HEK293T (cell line): ENCODE measurements around the gene FNTB.

Source experiments
- CTCF ChIA-PET: fragments of 350-600 bp; formaldehyde crosslinking; extraction: SDS; loops from one replicate; lab custom pipeline; 2021; ENCODE audit warnings: antibody characterized with exemption, inconsistent platforms; lab: Yijun Ruan, JAX
- POLR2A ChIA-PET: fragments of 350-600 bp; formaldehyde crosslinking; extraction: SDS; loops from one replicate; lab custom pipeline; 2020; ENCODE audit warnings: antibody characterized with exemption, inconsistent platforms; lab: Yijun Ruan, JAX
- DNase-seq: peaks from one replicate; pipeline ENCODE4 v3.0.0; 2012; ENCODE audit warnings: mixed read lengths; ENCODE audit errors: extremely low spot score
- ARNT ChIP-seq: fragments of 450-650 bp; IDR thresholded peaks from 2 replicates; pipeline ENCODE4 v1.6.1; 2017; ENCODE audit warnings: mild to moderate bottlenecking
- BHLHE40 ChIP-seq: fragments of 450-650 bp; IDR thresholded peaks from 2 replicates; pipeline ENCODE4 v1.6.1; 2016; ENCODE audit warnings: mild to moderate bottlenecking, moderate library complexity, borderline replicate concordance
- CTBP1 ChIP-seq: fragments of 450-650 bp; IDR thresholded peaks from 2 replicates; pipeline ENCODE4 v1.6.1; 2016; ENCODE audit warnings: borderline replicate concordance
- ELF4 ChIP-seq: fragments of 450-650 bp; IDR thresholded peaks from 2 replicates; pipeline ENCODE4 v1.6.1; 2017; ENCODE audit warnings: antibody characterized with exemption
- FOXA1 ChIP-seq: fragments of 450-650 bp; IDR thresholded peaks from 2 replicates; pipeline ENCODE4 v1.6.1; 2016; ENCODE audit warnings: mild to moderate bottlenecking
- FOXK2 ChIP-seq: fragments of 450-650 bp; IDR thresholded peaks from 2 replicates; pipeline ENCODE4 v1.6.1; 2016; ENCODE audit warnings: mild to moderate bottlenecking
- FOXM1 ChIP-seq: fragments of 450-650 bp; IDR thresholded peaks from 2 replicates; pipeline ENCODE4 v1.6.1; 2017; ENCODE audit warnings: mild to moderate bottlenecking, borderline replicate concordance
- HDGF ChIP-seq: fragments of 450-650 bp; IDR thresholded peaks from 2 replicates; pipeline ENCODE4 v1.6.1; 2017; ENCODE audit warnings: antibody characterized with exemption, borderline replicate concordance
- L3MBTL2 ChIP-seq: fragments of 450-650 bp; conservative IDR thresholded peaks from 2 replicates; pipeline ENCODE4 v1.6.1; 2016; ENCODE audit warnings: mild to moderate bottlenecking
- LEF1 ChIP-seq: fragments of 450-650 bp; IDR thresholded peaks from 2 replicates; pipeline ENCODE4 v1.6.1; 2017; ENCODE audit warnings: mild to moderate bottlenecking, borderline replicate concordance
- NFRKB ChIP-seq: fragments of 450-650 bp; IDR thresholded peaks from 2 replicates; pipeline ENCODE4 v1.6.1; 2016; ENCODE audit warnings: mild to moderate bottlenecking, moderate library complexity
- PKNOX1 ChIP-seq: fragments of 450-650 bp; IDR thresholded peaks from 2 replicates; pipeline ENCODE4 v1.6.1; 2016
- SP1 ChIP-seq: fragments of 450-650 bp; IDR thresholded peaks from 2 replicates; pipeline ENCODE4 v1.6.1; 2017
- SUZ12 ChIP-seq: fragments of 450-650 bp; IDR thresholded peaks from 2 replicates; pipeline ENCODE4 v1.6.1; 2016; ENCODE audit warnings: mild to moderate bottlenecking
- TARDBP ChIP-seq: fragments of 450-650 bp; IDR thresholded peaks from 2 replicates; pipeline ENCODE4 v1.6.1; 2016
- ZNF384 ChIP-seq: fragments of 450-650 bp; IDR thresholded peaks from 2 replicates; pipeline ENCODE4 v1.6.1; 2016

FNTB gene

GRCh38 chr14:65072256-65072655 is 85.6 kb downstream of the FNTB start:
- CTCF ChIA-PET: no interaction called here
- DNase-seq: no peak

GRCh38 chr14:65072937-65073336 is 86.2 kb downstream of the FNTB start:
- no peak for DNase-seq
- CTCF ChIA-PET: no interaction called here
- POLR2A ChIA-PET: no interaction called here

More at GRCh38 chr14:65072256-65072655, 85.6 kb downstream of the FNTB start:
- POLR2A ChIA-PET: interaction anchor here (1.3 kb wide), 1 partner anchor 13 kb away, joined by 3 read pairs; no protein-coding TSS in a partner anchor
- TF ChIP-seq SUZ12: no peak
- TF ChIP-seq ZNF384: no peak

GRCh38 chr14:65073605-65074201 is 87.0 kb downstream of the FNTB start:
- ChIA-PET POLR2A (no interaction called here), CTCF (no interaction called here)
- no peak for DNase-seq

More at GRCh38 chr14:65072937-65073336, 86.2 kb downstream of the FNTB start:
- TF ChIP-seq HDGF (no peak), FOXA1 (no peak), CTBP1 (no peak), PKNOX1 (no peak), SP1 (no peak), TARDBP (no peak), FOXK2 (no peak), NFRKB (no peak), FOXM1 (no peak)

GRCh38 chr14:65074449-65075150 is 87.9 kb downstream of the FNTB start:
- CTCF ChIA-PET: no interaction called here
- no peak for DNase-seq
- no peak for TF ChIP-seq LEF1
- no peak for TF ChIP-seq ARNT
- TF ChIP-seq FOXM1: no peak
- no peak for TF ChIP-seq L3MBTL2
- no peak for TF ChIP-seq CTBP1
- no peak for TF ChIP-seq SUZ12
- no peak for TF ChIP-seq FOXK2
- no peak for TF ChIP-seq SP1
- TF ChIP-seq NFRKB: no peak
- POLR2A ChIA-PET: no interaction called here

More at GRCh38 chr14:65073605-65074201, 87.0 kb downstream of the FNTB start:
- TF ChIP-seq PKNOX1 (no peak), FOXM1 (no peak), ELF4 (no peak), L3MBTL2 (no peak), SUZ12 (no peak), LEF1 (no peak), SP1 (no peak), FOXA1 (no peak), ZNF384 (no peak), BHLHE40 (no peak), NFRKB (no peak), TARDBP (no peak), ARNT (no peak), CTBP1 (no peak), FOXK2 (no peak), HDGF (no peak)

- DNase-seq: no peak
- no peak for TF ChIP-seq FOXA1
- no peak for TF ChIP-seq SP1
- no peak for TF ChIP-seq LEF1
- no peak for TF ChIP-seq BHLHE40
- no peak for TF ChIP-seq PKNOX1
- no peak for TF ChIP-seq FOXM1
- no peak for TF ChIP-seq HDGF
- no peak for TF ChIP-seq FOXK2
- TF ChIP-seq NFRKB: no peak
- no peak for TF ChIP-seq ELF4
- POLR2A ChIA-PET: no interaction called here
- CTCF ChIA-PET: no interaction called here
Observed at GRCh38 chr14:65075628-65076325, 89.1 kb downstream of the FNTB start.

GRCh38 chr14:65077318-65077717 is 90.6 kb downstream of the FNTB start:
- ChIA-PET POLR2A (no interaction called here), CTCF (no interaction called here)
- no peak for DNase-seq
- TF ChIP-seq LEF1 (no peak), BHLHE40 (no peak), ZNF384 (no peak), CTBP1 (no peak), L3MBTL2 (no peak), ARNT (no peak), FOXK2 (no peak)
